ENCODE results near the gene LIPM.
"Not testable (repeated sequence)": the region's sequence is repeated elsewhere in the genome, so short reads cannot be mapped to it uniquely, and the experiment has no call there.

LIPM gene

GRCh38 chr10:88804083-88804812 lies 1.7 kb downstream of the LIPM start:
- no peak for DNase-seq

DNA sequence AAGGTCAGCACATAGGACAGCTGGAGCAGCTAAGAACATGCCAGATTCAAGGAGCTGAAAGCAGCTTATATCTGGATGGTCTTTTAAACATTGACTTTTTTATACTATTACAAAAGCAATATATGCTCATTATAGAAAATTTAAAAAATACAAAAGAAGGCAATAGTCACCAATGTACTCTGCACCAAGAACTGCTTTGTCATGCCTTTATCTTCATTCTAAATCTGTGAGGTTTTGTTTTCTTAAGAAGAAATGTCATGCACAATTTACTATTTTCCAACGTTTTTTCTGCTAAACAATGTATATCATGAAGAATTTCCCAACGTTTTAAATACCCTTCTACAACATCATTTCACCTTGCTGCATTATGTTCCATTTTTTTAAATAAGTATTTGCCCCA lies 2.8 kb downstream of the LIPM start:
- DNase-seq: no peak

GRCh38 chr10:88805924-88806323 lies 3.4 kb downstream of the LIPM start:
- no peak for DNase-seq

DNA sequence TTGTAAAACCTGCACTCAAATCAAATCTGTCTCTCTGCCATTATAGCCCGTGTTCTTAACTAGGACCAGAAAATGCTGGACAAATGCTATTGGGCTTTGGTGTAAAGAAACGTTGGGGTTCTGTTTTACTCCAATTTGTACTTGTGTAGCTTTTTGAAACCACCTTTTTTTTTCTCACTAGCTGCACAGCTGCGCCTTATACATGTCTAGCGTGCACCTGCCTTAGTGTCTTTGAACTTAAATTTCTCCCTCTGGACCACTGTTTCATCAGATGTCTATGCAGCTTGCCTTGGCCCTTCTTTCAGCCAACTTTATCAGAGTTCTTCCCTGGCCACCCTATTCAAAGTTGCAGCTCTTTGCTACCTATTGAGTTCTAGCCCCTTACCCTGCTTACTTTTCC lies 7.1 kb downstream of the LIPM start:
- no peak for DNase-seq

DNA sequence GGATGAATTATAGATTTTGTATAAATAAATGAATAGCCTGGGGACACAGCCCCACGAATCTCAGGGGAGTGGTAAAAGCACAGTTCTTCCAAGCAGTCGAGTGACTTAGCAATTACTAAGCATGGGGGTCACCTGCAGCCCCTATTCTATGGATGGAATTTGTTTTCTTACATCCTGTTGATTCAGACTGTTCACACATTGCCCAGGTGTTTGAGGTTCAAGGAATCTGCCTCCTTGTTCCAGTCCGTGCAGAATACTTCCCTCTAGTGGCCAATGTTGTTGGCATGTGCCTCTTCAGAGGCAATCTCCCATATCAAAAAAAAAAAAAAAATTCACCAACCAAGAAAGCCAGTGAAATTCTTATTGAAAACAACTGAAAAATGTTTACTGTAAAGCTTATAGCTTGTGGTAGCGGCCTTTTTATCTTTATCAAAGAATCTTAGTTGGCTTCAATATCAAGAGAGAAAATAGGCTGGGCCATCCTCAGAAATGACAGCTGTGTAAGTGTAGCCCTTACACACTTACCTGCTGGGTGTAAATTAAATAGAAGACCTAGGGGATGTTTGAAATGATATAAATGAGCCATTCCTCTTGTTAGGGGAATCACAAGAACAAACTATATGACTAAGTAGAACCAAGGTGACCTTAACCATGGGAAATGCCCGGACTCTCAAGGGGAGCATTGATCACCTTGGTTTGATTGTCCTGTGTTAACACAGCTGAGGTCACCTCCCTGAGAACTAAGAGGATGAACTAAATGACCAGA lies 7.8 kb downstream of the LIPM start:
- DNase-seq: peak; percentile 25 to 80 (median 45)

GRCh38 chr10:88813200-88813599 lies 10.7 kb downstream of the LIPM start:
- DNase-seq: no peak

DNA sequence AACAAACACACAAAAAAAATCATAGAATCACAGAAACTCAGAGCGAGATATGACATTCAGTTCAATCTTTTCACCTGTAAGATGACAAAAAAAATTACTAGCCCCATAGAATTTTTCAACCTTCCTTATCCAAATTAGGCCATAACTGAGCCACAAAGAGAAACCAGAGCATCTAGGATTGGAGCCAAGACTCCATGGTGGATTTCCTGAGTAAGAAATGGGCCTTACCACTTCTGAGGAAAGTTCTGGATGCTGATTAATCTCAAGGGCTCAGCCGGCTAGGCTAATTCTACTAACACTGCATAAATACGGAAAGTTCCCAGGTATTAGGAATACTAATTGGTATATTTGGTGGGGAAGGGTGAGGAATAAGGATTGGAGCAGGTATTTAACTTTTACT lies 16.8 kb downstream of the LIPM start:
- no peak for DNase-seq

GRCh38 chr10:88820748-88821401 lies 18.3 kb downstream of the LIPM start:
- peak in 1 of 3 experiments; percentile 41 for DNase-seq

GRCh38 chr10:88826388-88826787 lies 23.9 kb downstream of the LIPM start:
- no peak for DNase-seq

DNA sequence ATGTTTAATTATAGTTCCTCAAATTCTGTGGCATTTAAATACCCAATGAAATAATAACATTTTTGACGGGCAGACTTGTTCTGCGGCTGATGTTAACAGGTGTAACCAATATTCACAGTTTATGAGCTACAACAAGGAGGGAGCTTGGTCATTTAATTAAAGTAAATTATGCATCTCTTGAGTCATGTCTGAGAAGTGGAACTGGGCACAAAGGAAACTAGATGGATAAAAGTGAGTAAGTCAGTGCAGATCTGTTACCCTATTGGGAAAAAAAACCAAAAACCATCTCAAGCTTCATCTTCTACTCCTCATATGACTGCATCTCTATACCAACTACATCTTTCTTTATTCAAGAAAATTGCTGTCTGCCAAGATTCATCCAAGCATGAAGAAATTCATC lies 25.1 kb downstream of the LIPM start:
- DNase-seq: peak in 1 of 3 experiments; percentile 6

DNA sequence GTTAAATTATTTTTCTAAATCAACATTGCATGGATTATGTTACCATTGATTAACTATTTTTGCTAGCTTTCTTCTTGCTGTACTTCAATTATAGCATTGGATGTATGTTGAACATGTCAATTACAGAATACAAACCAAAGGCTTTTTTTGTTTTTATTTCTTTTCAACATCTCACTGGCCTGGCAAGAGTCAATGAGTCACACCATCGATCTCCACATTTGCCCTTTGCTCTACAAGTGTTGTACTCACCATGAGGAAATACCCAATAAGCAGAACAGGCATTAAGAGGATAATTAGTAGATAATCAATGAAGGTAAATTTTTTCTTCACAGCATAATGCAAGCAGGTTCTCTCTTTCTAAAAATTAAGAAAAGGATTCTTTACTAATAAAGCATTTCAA lies 25.8 kb downstream of the LIPM start:
- DNase-seq: no peak

- no peak for DNase-seq
These were observed 28.2 kb downstream of the LIPM start for GRCh38 chr10:88830643-88831268.

DNA sequence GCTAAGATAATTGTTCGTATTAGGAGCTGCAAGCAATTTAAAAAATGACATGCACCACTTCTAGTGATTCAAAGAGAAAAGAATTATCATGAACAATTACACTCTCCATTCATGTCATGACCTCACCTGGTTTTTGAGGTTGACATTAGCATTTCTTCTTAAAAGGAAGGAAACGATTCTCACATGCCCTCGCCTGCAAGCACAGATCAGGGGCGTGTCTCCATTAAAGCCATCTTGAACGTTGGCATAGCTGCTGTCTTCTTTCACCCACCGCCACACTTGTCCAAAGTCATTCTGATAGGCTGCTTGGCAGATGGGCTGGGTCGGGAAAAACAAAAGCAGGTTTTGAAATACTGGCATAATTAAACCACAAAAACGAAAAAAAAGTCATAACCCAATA lies 29.2 kb downstream of the LIPM start:
- DNase-seq: peak in 1 of 3 experiments; percentile 2

DNA sequence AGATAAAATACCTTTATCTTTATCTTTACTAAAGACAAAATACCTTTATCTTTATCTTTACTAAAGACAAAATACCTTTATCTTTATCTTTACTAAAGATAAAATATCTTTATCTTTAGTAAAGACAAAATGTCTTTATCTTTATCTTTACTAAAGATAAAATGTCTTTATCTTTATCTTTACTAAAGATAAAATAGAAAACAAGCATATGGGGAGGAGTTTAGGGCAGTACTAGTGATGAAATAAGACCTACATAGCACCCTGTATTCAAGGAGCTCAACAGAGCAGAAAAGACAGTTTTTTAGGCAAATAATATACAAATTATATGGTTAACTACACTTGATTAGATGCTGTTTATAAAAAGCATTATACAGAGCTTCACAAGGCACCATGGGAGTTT lies 29.8 kb downstream of the LIPM start:
- DNase-seq: no peak

DNA sequence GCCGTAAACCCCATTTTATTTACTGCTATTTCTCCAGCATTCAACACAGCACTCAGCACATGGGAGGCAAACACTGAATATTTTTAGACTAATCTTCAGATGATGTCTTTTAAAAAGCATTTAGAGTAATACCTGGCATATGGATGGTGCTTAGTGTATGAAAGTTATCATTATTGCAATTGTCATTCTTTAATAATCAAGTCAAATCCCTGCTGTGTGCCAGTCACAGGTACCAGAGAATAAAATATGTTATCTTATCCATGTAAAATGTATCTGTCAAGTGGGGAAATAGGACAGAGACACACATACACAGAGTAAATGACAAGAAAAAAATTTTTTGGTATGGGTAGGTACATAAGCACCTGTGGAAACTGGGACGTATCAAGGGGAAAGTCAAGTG lies 30.6 kb downstream of the LIPM start:
- DNase-seq: peak in 1 of 3 experiments; percentile 7

GRCh38 chr10:88833723-88834122 lies 31.2 kb downstream of the LIPM start:
- DNase-seq: no peak

DNA sequence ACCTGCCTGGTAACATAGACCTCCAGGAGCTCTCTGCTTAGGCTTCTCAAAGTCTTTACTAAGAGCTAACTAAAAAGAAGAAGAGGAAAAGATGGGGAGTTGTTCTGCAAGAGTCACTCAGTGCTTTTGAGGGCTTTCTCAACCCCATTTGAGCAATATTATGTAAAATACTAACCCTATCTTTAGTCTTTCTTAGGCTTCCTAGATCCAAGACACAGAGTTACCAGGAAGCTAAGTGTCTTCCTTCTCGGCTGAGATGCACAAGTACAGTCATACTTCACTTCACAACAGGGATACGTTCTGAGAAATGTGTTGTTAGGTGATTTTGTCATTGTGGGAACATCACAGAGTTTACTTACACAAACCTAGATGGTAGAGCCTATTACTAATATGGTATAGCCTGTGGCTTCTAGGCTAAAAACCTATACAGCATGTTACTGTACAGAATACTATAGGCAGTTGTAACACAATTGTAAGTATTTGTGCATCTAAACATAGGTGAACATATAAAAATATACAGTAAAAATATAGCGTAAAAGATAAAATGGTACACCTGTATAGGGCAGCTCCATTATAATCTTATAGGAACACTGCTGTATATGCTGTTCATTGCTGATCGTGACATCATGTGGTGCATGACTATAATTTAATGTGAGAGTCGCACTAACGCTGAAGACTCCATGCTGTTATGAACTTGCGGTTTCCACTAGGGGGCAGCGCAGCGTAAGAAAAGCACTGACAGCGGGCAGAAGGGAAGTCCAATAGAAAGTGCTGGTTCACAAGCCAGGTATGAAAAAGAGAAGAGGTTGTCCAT lies 32.8 kb downstream of the LIPM start:
- peak; percentile 54 to 88 (median 58) for DNase-seq

DNA sequence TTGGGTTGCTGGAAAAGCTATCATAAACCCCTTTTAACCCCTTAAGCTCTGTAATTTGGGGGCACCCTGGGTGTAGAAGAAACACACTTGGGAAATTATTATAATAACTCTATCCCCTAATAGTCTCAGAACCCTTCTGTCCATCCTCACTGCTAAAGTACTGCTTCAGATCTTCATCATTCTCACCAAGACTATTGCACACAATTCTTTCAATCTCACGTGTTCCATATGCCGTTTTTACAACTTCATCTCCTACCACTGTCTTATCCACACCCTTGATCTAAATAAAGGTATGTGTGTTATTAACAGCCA lies 33.3 kb downstream of the LIPM start:
- DNase-seq: no peak

DNA sequence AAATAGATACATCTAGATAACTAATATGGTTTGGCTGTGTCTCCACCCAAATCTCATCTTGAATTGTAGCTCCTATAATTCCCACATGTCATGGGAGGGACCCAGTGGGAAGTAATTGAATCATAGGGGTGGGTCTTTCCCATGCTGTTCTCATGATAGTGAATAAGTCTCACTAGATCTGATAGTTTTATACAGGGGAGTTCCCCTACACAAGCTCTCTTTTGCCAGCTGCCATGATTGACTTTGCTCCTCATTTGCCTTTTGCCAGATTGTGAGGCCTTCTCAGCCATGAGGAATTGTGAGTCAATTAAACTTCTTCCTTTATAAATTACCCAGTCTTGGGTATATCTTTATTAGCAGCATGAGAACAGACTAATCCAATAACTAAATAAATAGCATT lies 35.1 kb downstream of the LIPM start:
- not testable (repeated sequence) for DNase-seq

GRCh38 chr10:88838766-88839350 lies 36.3 kb downstream of the LIPM start:
- DNase-seq: no peak

DNA sequence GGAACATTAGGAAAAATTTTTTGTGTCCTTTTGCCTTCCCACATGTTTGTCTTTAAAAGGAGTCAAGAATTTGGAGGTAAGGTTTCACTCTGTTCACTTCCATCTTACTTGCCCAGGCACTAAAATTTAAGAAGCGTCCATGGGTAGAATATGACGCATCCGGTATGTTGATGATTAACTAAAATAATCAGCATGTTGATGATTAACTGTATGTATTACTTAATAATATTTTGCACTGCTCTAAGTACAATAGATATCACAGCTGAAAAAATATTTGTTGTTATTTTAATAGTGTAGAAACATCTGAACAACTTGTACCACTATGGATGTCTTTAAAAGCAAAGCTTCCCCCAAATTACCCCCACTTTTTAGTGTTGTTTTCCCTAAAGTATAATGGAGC lies 37.6 kb downstream of the LIPM start:
- DNase-seq: no peak

GRCh38 chr10:88840881-88841280 lies 38.4 kb downstream of the LIPM start:
- DNase-seq: no peak

All from NCI-H1417 (cell line).